Measurements from ENCODE around the gene RPL36.
"Not testable (repeated sequence)": the region's sequence is repeated elsewhere in the genome, so short reads cannot be mapped to it uniquely, and the experiment has no call there.

Gene RPL36

GRCh38 chr19:5691822-5692722 is 2.0 kb downstream of the RPL36 start:
- DNase-seq: no peak

- no peak for DNase-seq
Observed at GRCh38 chr19:5692723-5693194, 2.7 kb downstream of the RPL36 start.

GRCh38 chr19:5693195-5694166 is 3.4 kb downstream of the RPL36 start:
- no peak for DNase-seq

- DNase-seq: no peak
Observed at GRCh38 chr19:5694167-5694955, 4.3 kb downstream of the RPL36 start.

GRCh38 chr19:5694956-5695648 is 5.0 kb downstream of the RPL36 start:
- no peak for DNase-seq

- DNase-seq: no peak
Observed at GRCh38 chr19:5695649-5696195, 5.6 kb downstream of the RPL36 start.

GRCh38 chr19:5696196-5697021 is 6.3 kb downstream of the RPL36 start:
- no peak for DNase-seq

- no peak for DNase-seq
Observed at GRCh38 chr19:5697022-5697889, 7.2 kb downstream of the RPL36 start.

- DNase-seq: no peak
Observed at GRCh38 chr19:5697890-5698634, 8.0 kb downstream of the RPL36 start.

GRCh38 chr19:5698635-5699422 is 8.7 kb downstream of the RPL36 start:
- no peak for DNase-seq

GRCh38 chr19:5700455-5701092 is 10.5 kb downstream of the RPL36 start:
- DNase-seq: no peak

- DNase-seq: not testable (repeated sequence)
Observed at GRCh38 chr19:5702053-5702410, 11.9 kb downstream of the RPL36 start.

GRCh38 chr19:5703819-5704818 is 14.0 kb downstream of the RPL36 start:
- DNase-seq: no peak

- DNase-seq: no peak
Observed at GRCh38 chr19:5705552-5705951, 15.5 kb downstream of the RPL36 start.

- DNase-seq: no peak
Observed at GRCh38 chr19:5706876-5707573, 16.9 kb downstream of the RPL36 start.

Measured in suppressor macrophage treated with lipopolysaccharide for 1 hour (primary cell).